ENCODE measurements around the gene TMEM129.

Gene TMEM129

DNA sequence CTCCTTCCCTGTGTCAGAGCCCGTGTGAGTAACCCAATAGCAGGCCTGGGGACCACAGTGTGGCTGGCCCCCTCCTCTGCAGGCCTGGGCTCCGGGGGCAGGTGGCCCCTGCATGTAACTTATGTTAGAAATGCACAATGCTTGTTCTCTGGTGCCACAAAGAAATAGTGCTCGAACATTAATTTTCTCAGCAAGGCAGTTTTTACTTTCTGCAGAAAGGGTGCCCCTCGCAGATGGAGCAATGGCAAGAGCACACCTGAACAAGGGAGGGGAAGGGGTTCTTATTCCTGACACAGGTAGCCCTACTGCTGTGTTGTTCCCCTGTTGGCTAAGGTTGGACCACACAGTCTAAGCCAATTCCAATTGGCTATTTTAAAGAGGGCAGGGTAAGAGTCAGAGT, 17.3 kb upstream of the TMEM129 start:
- peaks cover 3% of the 10 kb centered on the region for H3K36me3 ChIP-seq (replicated peaks; ENCODE audit: insufficient read depth, low read length)
- no peak overlapping the region for H3K9ac ChIP-seq (ENCODE audit: low read length)
- H2AFZ ChIP-seq (ENCODE audit: low read length), result no peak overlapping the region
- H3K27me3 ChIP-seq (replicated peaks; ENCODE audit: insufficient read depth, low read length), result no peaks in the 10 kb centered on the region
- no peak for TF ChIP-seq EZH2 (optimal IDR thresholded peaks at IDR 0.05; ENCODE audit: low read depth, low read length)
- no peaks in the 10 kb centered on the region for H3K9me3 ChIP-seq (replicated peaks; ENCODE audit: insufficient read depth, low read length)
- no peak for DNase-seq
- H3K79me2 ChIP-seq (ENCODE audit: low read length), result peaks cover 4% of the 10 kb centered on the region; the same call in 1 of the 2 replicates
- H3K4me3 ChIP-seq (ENCODE audit: low read length), result no peak overlapping the region
- no peak overlapping the region for H3K27ac ChIP-seq (ENCODE audit: low read length)
- H3K9me2 ChIP-seq (replicated peaks; ENCODE audit: insufficient read depth, low read length), result no peaks in the 10 kb centered on the region
- no peaks in the 10 kb centered on the region for H4K20me1 ChIP-seq (ENCODE audit: insufficient read depth, low read length)
- H3F3A ChIP-seq (ENCODE audit: insufficient read depth, low read length), result no peaks in the 10 kb centered on the region
- no peak overlapping the region for H3K4me2 ChIP-seq (ENCODE audit: low read depth, low read length)
- no peaks in the 10 kb centered on the region for H3K4me1 ChIP-seq (ENCODE audit: low read length)

DNA sequence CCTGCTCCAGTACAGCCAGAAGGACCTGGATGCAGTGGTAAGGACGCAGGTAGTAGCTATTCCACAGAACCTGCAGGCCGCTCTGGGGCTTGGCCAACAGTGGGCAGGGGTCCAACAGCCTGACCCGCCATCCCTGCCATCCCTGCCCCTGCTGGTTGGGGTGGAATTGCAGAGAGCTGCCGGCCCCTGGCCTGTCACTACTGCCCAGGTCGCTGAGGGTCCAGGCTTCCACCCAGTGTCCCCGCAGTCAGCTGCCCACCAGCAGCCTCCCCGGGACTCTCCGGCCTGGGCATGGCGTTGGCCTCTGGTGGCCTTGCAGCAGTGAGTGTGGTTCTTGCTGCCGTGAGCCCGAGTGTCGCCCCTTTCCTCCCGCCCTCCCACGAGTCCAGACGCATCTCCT, 16.5 kb upstream of the TMEM129 start:
- H3K9me3 ChIP-seq (replicated peaks; ENCODE audit: insufficient read depth, low read length), result no peaks in the 10 kb centered on the region

DNA sequence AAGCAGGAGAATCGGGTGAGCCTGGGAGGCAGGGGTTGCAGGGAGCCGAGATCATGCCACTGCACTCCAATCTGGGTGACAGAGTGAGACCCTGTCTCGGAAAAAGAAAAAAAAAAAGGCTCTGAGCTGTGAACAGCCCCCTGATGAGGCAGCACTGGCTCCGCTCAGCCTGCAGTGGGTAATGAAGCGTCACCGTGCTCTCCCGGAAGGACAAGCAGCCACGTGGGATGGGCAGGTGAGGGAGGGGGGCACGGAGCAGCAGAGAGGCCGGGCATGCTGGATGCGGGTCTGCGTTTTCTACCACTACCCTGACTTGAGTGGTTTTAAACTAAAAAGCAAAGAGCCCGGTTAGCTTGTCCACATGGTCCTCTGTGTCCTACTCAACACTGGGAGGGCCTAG, 15.7 kb upstream of the TMEM129 start:
- H3K9ac ChIP-seq (ENCODE audit: low read length), result no peak overlapping the region
- no peak for TF ChIP-seq EZH2 (optimal IDR thresholded peaks at IDR 0.05; ENCODE audit: low read depth, low read length)
- no peak for TF ChIP-seq EZH2phosphoT487 (IDR thresholded peaks at IDR 0.05; ENCODE audit: low read length)
- TF ChIP-seq, protein P1, sequence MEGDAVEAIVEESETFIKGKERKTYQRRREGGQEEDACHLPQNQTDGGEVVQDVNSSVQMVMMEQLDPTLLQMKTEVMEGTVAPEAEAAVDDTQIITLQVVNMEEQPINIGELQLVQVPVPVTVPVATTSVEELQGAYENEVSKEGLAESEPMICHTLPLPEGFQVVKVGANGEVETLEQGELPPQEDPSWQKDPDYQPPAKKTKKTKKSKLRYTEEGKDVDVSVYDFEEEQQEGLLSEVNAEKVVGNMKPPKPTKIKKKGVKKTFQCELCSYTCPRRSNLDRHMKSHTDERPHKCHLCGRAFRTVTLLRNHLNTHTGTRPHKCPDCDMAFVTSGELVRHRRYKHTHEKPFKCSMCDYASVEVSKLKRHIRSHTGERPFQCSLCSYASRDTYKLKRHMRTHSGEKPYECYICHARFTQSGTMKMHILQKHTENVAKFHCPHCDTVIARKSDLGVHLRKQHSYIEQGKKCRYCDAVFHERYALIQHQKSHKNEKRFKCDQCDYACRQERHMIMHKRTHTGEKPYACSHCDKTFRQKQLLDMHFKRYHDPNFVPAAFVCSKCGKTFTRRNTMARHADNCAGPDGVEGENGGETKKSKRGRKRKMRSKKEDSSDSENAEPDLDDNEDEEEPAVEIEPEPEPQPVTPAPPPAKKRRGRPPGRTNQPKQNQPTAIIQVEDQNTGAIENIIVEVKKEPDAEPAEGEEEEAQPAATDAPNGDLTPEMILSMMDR (IDR thresholded peaks at IDR 0.05; ENCODE audit: low read length), result no peak
- H3K4me3 ChIP-seq (ENCODE audit: low read length), result no peak overlapping the region
- peaks cover 15% of the 10 kb centered on the region for H3K79me2 ChIP-seq (ENCODE audit: low read length)
- no peaks in the 10 kb centered on the region for H3K9me2 ChIP-seq (replicated peaks; ENCODE audit: insufficient read depth, low read length)
- no peaks in the 10 kb centered on the region for H3K4me1 ChIP-seq (ENCODE audit: low read length)
- H4K20me1 ChIP-seq (ENCODE audit: insufficient read depth, low read length), result no peaks in the 10 kb centered on the region
- DNase-seq, result no peak
- no peak overlapping the region for H3K27ac ChIP-seq (ENCODE audit: low read length)
- H3K4me2 ChIP-seq (ENCODE audit: low read depth, low read length), result no peak overlapping the region
- no peaks in the 10 kb centered on the region for H3F3A ChIP-seq (ENCODE audit: insufficient read depth, low read length)
- peaks cover 3% of the 10 kb centered on the region for H3K36me3 ChIP-seq (replicated peaks; ENCODE audit: insufficient read depth, low read length)
- no peaks in the 10 kb centered on the region for H3K9me3 ChIP-seq (replicated peaks; ENCODE audit: insufficient read depth, low read length)
- H2AFZ ChIP-seq (ENCODE audit: low read length), result no peak overlapping the region
- H3K27me3 ChIP-seq (replicated peaks; ENCODE audit: insufficient read depth, low read length), result no peaks in the 10 kb centered on the region

More for the DNA sequence above, 16.5 kb upstream of the TMEM129 start:
- no peak overlapping the region for H3K9ac ChIP-seq (ENCODE audit: low read length)
- no peaks in the 10 kb centered on the region for H3K4me1 ChIP-seq (ENCODE audit: low read length)
- TF ChIP-seq EZH2phosphoT487 (IDR thresholded peaks at IDR 0.05; ENCODE audit: low read length) (no peak), EZH2 (optimal IDR thresholded peaks at IDR 0.05; ENCODE audit: low read depth, low read length) (no peak)
- TF ChIP-seq, protein P1 (IDR thresholded peaks at IDR 0.05; ENCODE audit: low read length), result no peak
- H3K4me2 ChIP-seq (ENCODE audit: low read depth, low read length), result no peak overlapping the region
- DNase-seq, result no peak
- H3K9me2 ChIP-seq (replicated peaks; ENCODE audit: insufficient read depth, low read length), result no peaks in the 10 kb centered on the region
- H3K27ac ChIP-seq (ENCODE audit: low read length), result no peak overlapping the region
- H3K36me3 ChIP-seq (replicated peaks; ENCODE audit: insufficient read depth, low read length), result peaks cover 3% of the 10 kb centered on the region
- no peaks in the 10 kb centered on the region for H4K20me1 ChIP-seq (ENCODE audit: insufficient read depth, low read length)
- peaks cover 11% of the 10 kb centered on the region for H3K79me2 ChIP-seq (ENCODE audit: low read length)
- H3K27me3 ChIP-seq (replicated peaks; ENCODE audit: insufficient read depth, low read length), result no peaks in the 10 kb centered on the region
- no peak overlapping the region for H2AFZ ChIP-seq (ENCODE audit: low read length)
- no peaks in the 10 kb centered on the region for H3F3A ChIP-seq (ENCODE audit: insufficient read depth, low read length)
- H3K4me3 ChIP-seq (ENCODE audit: low read length), result no peak overlapping the region

DNA sequence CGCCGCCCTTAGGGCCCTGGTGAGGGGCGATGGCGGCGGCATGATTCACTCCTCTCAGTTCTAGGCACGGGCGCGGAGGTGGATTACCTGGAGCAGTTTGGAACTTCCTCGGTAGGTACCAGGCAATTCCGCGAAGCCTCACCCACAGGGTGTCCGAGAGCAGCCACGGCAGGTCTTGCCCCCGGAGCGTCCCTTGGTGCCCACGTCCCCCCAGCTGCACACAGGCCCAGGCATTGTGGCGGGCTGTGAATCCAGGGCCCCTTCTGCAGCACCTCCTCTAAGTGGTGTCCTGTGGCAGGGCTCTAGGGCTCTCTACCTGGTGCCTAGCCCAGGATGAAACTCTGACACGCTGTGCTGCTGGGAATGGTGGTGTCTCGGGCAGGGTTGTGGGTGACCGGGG, 14.1 kb upstream of the TMEM129 start:
- DNase-seq, result no peak
- H3K36me3 ChIP-seq (replicated peaks; ENCODE audit: insufficient read depth, low read length), result peaks cover 7% of the 10 kb centered on the region
- H3K79me2 ChIP-seq (ENCODE audit: low read length), result peaks cover 27% of the 10 kb centered on the region
- no peaks in the 10 kb centered on the region for H3K27me3 ChIP-seq (replicated peaks; ENCODE audit: insufficient read depth, low read length)
- H3K4me3 ChIP-seq (ENCODE audit: low read length), result no peak overlapping the region
- H2AFZ ChIP-seq (ENCODE audit: low read length), result no peak overlapping the region
- no peaks in the 10 kb centered on the region for H3K9me2 ChIP-seq (replicated peaks; ENCODE audit: insufficient read depth, low read length)
- no peaks in the 10 kb centered on the region for H4K20me1 ChIP-seq (ENCODE audit: insufficient read depth, low read length)
- no peak overlapping the region for H3K4me2 ChIP-seq (ENCODE audit: low read depth, low read length)
- no peaks in the 10 kb centered on the region for H3K4me1 ChIP-seq (ENCODE audit: low read length)
- TF ChIP-seq EZH2phosphoT487 (IDR thresholded peaks at IDR 0.05; ENCODE audit: low read length), result no peak
- TF ChIP-seq, protein P1 (IDR thresholded peaks at IDR 0.05; ENCODE audit: low read length), result no peak
- no peak for TF ChIP-seq EZH2 (optimal IDR thresholded peaks at IDR 0.05; ENCODE audit: low read depth, low read length)
- no peak overlapping the region for H3K27ac ChIP-seq (ENCODE audit: low read length)
- no peak overlapping the region for H3K9ac ChIP-seq (ENCODE audit: low read length)
- no peaks in the 10 kb centered on the region for H3K9me3 ChIP-seq (replicated peaks; ENCODE audit: insufficient read depth, low read length)
- no peaks in the 10 kb centered on the region for H3F3A ChIP-seq (ENCODE audit: insufficient read depth, low read length)
